ENCODE measurements around the gene LURAP1L. TPM values are rescaled to one million over a fixed set of nuclear protein-coding genes. Genes with fewer than 3 reads are reported as not detected.

Gene LURAP1L
- total RNA-seq, 3 donors from 2014 or later (not counting 1 experiment from before 2014, with no cell fraction given) = not detected

DNA sequence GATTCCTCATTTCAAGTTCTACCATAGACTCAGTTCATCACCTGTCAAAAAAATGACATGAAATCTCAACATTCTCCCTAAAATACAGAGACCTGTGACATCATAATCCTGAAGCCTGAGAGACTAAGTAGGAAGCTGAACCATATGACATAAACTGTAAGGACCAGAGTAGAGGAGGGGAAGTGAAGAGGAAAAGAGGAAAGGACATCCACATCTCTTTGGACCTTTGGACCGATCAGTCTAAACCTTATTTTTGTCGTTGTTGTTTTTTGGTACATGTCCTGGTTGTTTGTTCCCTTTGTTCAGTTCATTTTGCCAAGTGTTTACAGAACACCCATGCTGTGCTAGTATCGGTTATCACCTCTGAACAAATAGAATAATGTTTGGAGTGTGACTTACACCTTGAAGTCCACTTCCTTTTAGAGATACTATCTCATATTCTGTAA, 41.9 kb downstream of the LURAP1L start:
- Mint-ChIP-seq H3K27me3 (ENCODE audit: low read depth in 2 of 2) (no peaks in the 10 kb centered on the region), H3K4me3 (no peak overlapping the region)
- DNase-seq = no peak

DNA sequence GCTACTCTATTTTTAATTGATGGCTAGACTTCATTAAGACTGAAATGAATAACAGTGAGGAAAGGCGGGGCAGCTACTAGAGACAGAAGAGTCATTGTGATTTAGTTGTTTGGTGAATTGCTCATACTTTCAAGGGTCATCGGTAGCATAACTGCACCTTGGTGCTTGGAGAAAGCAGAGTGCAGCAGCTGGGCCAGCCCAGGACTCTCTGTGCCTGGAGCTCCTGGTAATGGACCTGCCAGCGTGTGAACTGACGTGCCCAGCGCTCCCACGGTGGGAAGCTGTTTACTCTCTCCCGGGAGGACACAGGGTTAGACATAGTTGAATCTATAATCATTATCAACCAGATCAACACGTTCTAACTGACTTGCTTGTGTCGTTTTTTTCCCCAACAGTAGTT, 42.9 kb downstream of the LURAP1L start:
- 89% methylated on average over 7 of the region's 9 CpGs for WGBS (ENCODE audit: insufficient coverage)
- no peaks in the 10 kb centered on the region for H3K36me3 Mint-ChIP-seq
- H3K4me3 Mint-ChIP-seq = no peak overlapping the region
- H3K27me3 ChIP-seq (ENCODE audit: control insufficient read depth, insufficient read depth, low read length) = no peaks in the 10 kb centered on the region
- no peak for DNase-seq
- intact Hi-C loops (cut with micrococcal nuclease) = no loop called here
- H3K36me3 ChIP-seq (ENCODE audit: control insufficient read depth, insufficient read depth, low read length) = no peaks in the 10 kb centered on the region
- H3K4me3 ChIP-seq (ENCODE audit: low read length) = no peak overlapping the region
- H3K27me3 Mint-ChIP-seq (ENCODE audit: low read depth in 2 of 2) = no peaks in the 10 kb centered on the region
- no peaks in the 10 kb centered on the region for H3K4me1 ChIP-seq (ENCODE audit: control insufficient read depth, insufficient read depth, low read length)
- TF ChIP-seq, protein P1, sequence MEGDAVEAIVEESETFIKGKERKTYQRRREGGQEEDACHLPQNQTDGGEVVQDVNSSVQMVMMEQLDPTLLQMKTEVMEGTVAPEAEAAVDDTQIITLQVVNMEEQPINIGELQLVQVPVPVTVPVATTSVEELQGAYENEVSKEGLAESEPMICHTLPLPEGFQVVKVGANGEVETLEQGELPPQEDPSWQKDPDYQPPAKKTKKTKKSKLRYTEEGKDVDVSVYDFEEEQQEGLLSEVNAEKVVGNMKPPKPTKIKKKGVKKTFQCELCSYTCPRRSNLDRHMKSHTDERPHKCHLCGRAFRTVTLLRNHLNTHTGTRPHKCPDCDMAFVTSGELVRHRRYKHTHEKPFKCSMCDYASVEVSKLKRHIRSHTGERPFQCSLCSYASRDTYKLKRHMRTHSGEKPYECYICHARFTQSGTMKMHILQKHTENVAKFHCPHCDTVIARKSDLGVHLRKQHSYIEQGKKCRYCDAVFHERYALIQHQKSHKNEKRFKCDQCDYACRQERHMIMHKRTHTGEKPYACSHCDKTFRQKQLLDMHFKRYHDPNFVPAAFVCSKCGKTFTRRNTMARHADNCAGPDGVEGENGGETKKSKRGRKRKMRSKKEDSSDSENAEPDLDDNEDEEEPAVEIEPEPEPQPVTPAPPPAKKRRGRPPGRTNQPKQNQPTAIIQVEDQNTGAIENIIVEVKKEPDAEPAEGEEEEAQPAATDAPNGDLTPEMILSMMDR (IDR thresholded peaks at IDR 0.05) = no peak
- no peak overlapping the region for H3K27ac Mint-ChIP-seq
- no peak for ATAC-seq
- H3K4me1 Mint-ChIP-seq = no peaks in the 10 kb centered on the region
- H3K27ac ChIP-seq (ENCODE audit: low read length) = no peak overlapping the region
- no peaks in the 10 kb centered on the region for H3K9me3 ChIP-seq (ENCODE audit: control insufficient read depth, insufficient read depth, low read length)
- H3K9me3 Mint-ChIP-seq = peaks cover 5 to 8% of the 10 kb centered on the region in 2 donors

More for the DNA sequence above, 41.9 kb downstream of the LURAP1L start:
- no peaks in the 10 kb centered on the region for H3K9me3 ChIP-seq (ENCODE audit: control insufficient read depth, insufficient read depth, low read length)
- no peaks in the 10 kb centered on the region for H3K36me3 ChIP-seq (ENCODE audit: control insufficient read depth, insufficient read depth, low read length)
- H3K27ac Mint-ChIP-seq = no peak overlapping the region
- no peak for ATAC-seq
- intact Hi-C loops (cut with micrococcal nuclease) = no loop called here
- no peaks in the 10 kb centered on the region for H3K4me1 ChIP-seq (ENCODE audit: control insufficient read depth, insufficient read depth, low read length)
- H3K36me3 Mint-ChIP-seq = no peaks in the 10 kb centered on the region
- peaks cover 5 to 8% of the 10 kb centered on the region in 2 donors for H3K9me3 Mint-ChIP-seq
- no peak overlapping the region for H3K27ac ChIP-seq (ENCODE audit: low read length)
- H3K4me1 Mint-ChIP-seq = no peaks in the 10 kb centered on the region
- H3K4me3 ChIP-seq (ENCODE audit: low read length) = no peak overlapping the region
- TF ChIP-seq, protein P1 (IDR thresholded peaks at IDR 0.05) = no peak
- no peaks in the 10 kb centered on the region for H3K27me3 ChIP-seq (ENCODE audit: control insufficient read depth, insufficient read depth, low read length)
- WGBS (ENCODE audit: insufficient coverage) = 100% methylated on average over 2 of the region's 3 CpGs

DNA sequence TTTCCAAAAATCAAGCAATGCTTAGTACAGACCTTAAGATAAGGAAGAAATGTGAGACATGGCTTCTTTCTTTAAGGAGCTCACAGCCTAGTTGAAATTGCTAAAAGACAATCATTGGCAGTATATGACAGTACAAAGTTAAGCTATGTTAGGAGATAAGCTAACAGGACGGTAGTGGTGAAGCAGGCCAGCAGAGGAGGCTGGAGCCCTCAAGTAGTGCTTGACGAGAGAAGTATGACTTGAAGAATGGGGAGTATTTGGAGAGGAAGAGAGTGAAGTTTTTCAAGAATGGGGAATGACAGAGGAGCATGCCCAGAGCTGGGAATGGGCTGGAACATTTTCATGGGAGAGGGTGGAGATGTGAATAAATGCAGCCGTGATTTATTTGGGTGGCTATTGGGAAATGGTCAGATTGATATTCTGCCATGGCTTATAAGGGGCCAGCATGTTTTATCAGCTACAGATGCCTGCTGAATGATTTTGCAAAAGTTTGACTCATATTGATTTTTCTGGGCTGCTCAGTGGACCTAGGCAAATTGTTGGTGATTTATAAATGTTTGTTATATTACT, 43.7 kb downstream of the LURAP1L start:
- no peaks in the 10 kb centered on the region for H3K36me3 Mint-ChIP-seq
- no peak overlapping the region for H3K27ac Mint-ChIP-seq
- no peak for ATAC-seq

More for the DNA sequence above, 43.7 kb downstream of the LURAP1L start:
- no peaks in the 10 kb centered on the region for H3K4me1 ChIP-seq (ENCODE audit: control insufficient read depth, insufficient read depth, low read length)
- DNase-seq = no peak
- Mint-ChIP-seq H3K27me3 (ENCODE audit: low read depth in 2 of 2) (no peaks in the 10 kb centered on the region), H3K4me1 (no peaks in the 10 kb centered on the region), H3K4me3 (no peak overlapping the region), H3K9me3 (peaks cover 5 to 8% of the 10 kb centered on the region in 2 donors)
- H3K9me3 ChIP-seq (ENCODE audit: control insufficient read depth, insufficient read depth, low read length) = no peaks in the 10 kb centered on the region
- H3K27ac ChIP-seq (ENCODE audit: low read length) = no peak overlapping the region
- 85% methylated on average over 3 of the region's 3 CpGs for WGBS (ENCODE audit: insufficient coverage)
- H3K36me3 ChIP-seq (ENCODE audit: control insufficient read depth, insufficient read depth, low read length) = no peaks in the 10 kb centered on the region
- H3K4me3 ChIP-seq (ENCODE audit: low read length) = no peak overlapping the region
- H3K27me3 ChIP-seq (ENCODE audit: control insufficient read depth, insufficient read depth, low read length) = no peaks in the 10 kb centered on the region
- TF ChIP-seq, protein P1 (IDR thresholded peaks at IDR 0.05) = no peak
- intact Hi-C loops (cut with micrococcal nuclease) = no loop called here
